ENCODE data around the gene HTR3E.
"Not testable (repeated sequence)": the region's sequence is repeated elsewhere in the genome, so short reads cannot be mapped to it uniquely, and the experiment has no call there.

The HTR3E gene

GRCh38 chr3:184110316-184110725, 13.5 kb downstream of the HTR3E start:
- DNase-seq (ENCODE audit: low read depth in 2 of 2) = no peak

DNA sequence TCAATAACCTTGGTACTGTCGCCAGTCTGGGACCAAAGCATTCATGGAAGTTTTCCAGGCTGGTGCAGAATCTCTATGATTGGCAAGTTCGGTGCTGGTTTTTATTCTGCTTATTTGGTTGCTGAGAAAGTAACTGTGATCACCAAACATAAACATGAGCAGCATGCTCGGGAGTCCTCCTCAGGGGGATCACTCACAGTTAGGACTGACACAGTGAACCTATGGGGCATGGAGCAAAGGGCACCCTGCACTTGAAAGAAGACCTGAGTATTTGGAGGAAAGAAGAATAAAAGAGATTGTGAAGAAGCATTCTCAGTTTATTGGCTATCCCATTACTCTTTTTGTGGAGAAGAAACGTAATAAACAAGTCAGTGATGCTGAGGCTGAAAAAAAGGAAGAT, 19.2 kb downstream of the HTR3E start:
- no peak for DNase-seq (ENCODE audit: low read depth in 2 of 2)

- no peak for DNase-seq (ENCODE audit: low read depth in 2 of 2)
Observed at GRCh38 chr3:184117636-184118035, 20.8 kb downstream of the HTR3E start.

DNA sequence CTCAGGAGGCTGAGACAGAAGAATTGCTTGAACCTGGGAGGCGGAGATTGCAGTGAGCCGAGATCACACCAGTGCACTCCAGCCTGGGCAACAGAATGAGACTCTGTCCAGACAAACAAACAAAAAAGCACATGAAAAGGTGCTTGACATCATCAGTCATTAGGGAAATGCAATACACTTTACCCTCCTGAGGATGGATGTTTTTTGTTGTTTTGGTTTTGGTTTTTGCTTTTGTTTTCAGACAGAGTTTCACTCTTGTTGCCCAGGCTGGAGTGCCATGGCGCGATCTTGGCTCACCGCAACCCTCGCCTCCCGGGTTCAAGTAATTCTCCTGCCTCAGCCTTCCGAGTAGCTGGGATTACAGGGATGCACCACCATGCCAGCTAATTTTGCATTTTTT, 24.2 kb downstream of the HTR3E start:
- not testable (repeated sequence) for DNase-seq (ENCODE audit: low read depth in 2 of 2)

DNA sequence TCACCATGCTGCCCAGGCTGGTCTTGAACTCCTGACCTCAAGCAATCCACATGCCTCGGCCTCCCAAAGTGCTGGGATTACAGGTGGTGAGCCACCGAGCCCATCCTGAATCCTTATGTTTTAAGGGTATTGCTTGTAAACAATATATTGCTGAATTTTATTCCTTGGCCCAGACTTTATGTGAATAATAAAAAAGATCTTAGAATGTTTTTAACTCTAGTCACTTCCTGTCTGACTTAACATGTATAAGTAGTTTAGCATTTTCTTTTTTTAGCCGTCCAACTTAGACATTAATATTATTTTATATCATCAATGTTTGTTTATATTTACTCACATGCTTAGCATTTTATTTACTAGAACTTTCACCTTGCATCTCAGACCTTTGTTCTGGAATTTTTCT, 29.1 kb downstream of the HTR3E start:
- DNase-seq (ENCODE audit: low read depth in 2 of 2) = no peak

GRCh38 chr3:184129012-184129411, 32.1 kb downstream of the HTR3E start:
- DNase-seq (ENCODE audit: low read depth in 2 of 2) = no peak

GRCh38 chr3:184132945-184133344, 36.1 kb downstream of the HTR3E start:
- no peak for DNase-seq (ENCODE audit: low read depth in 2 of 2)

GRCh38 chr3:184133840-184134745, 37.2 kb downstream of the HTR3E start:
- peak; percentile 56 to 63 for DNase-seq (ENCODE audit: low read depth in 2 of 2)

DNA sequence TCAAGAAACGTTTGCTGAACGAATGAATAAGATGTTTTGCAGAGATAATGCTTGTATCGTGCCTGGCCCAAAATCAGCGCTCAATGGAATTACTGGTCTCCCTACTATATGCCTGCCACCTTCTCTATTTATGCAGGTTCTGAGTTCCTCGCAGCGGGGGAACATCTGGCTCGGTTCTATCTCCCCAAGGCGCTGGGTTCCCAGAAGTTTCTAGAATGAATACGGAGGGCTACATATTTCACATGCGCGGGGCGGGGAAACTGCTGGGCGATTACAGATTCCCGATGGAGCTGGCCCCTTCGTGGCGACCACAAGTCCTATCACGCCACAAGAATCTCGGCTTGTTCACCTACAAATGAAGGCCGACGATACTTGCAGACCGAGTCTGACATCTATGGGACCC, 37.9 kb downstream of the HTR3E start:
- no peak for DNase-seq (ENCODE audit: low read depth in 2 of 2)

GRCh38 chr3:184135149-184135910, 38.5 kb downstream of the HTR3E start, which contains the start of gene EIF2B5:
TSS of gene EIF2B5 (plus strand) at chr3:184135358. CDS start at chr3:184135386, 28 bp downstream.
- DNase-seq (ENCODE audit: low read depth in 2 of 2) = peak; percentile 86 to 88

GRCh38 chr3:184135911-184136260, 39.0 kb downstream of the HTR3E start:
- no peak for DNase-seq (ENCODE audit: low read depth in 2 of 2)

- no peak for DNase-seq (ENCODE audit: low read depth in 2 of 2)
Observed at GRCh38 chr3:184140436-184140835, 43.6 kb downstream of the HTR3E start.

- no peak for DNase-seq (ENCODE audit: low read depth in 2 of 2)
Observed at GRCh38 chr3:184142199-184142598, 45.3 kb downstream of the HTR3E start.

GRCh38 chr3:184143327-184143726, 46.5 kb downstream of the HTR3E start:
- no peak for DNase-seq (ENCODE audit: low read depth in 2 of 2)

- no peak for DNase-seq (ENCODE audit: low read depth in 2 of 2)
Observed at GRCh38 chr3:184144505-184144904, 47.6 kb downstream of the HTR3E start.

DNA sequence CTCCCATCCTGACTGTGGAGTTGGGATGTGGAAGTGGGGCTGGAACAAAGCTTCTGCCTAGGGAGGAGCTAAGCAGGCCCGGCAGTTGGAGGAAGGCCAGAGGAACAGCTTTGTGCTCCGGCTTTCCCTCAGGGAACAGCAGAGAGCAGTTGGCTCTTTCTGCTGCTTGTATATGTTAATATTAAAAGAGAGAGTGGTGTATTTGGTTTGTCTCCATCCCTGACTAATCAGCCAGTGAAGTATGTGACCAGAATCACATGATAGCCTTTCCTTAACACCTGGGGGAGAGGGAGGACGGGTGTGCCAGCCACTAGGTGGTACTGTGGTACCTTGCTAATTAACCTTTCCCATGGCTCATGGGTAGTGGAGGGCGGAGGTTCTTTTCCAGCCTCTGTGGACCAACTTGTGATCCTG, 48.3 kb downstream of the HTR3E start:
- no peak for DNase-seq (ENCODE audit: low read depth in 2 of 2)

- no peak for DNase-seq (ENCODE audit: low read depth in 2 of 2)
Observed at GRCh38 chr3:184145751-184146270, 48.9 kb downstream of the HTR3E start.

DNA sequence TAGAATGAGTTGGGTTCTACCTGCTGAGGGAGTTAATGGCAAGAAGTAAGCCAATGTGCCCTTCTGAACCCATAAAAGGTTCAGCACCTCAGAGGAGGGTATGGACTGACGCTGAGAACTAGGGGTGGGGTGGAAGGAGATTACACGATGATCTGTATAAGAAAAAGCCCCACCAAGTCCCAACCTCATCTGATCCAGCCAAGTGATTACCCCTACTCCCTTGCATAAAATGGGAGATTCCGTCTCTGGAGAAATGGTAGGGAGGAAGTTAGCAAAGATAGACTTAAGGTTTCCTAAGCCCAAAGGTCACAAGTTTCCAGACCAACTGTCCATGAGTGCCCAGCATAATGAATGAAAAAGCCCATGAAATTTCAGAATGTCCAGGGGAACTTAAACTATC, 51.2 kb downstream of the HTR3E start:
- DNase-seq (ENCODE audit: low read depth in 2 of 2) = no peak

DNA sequence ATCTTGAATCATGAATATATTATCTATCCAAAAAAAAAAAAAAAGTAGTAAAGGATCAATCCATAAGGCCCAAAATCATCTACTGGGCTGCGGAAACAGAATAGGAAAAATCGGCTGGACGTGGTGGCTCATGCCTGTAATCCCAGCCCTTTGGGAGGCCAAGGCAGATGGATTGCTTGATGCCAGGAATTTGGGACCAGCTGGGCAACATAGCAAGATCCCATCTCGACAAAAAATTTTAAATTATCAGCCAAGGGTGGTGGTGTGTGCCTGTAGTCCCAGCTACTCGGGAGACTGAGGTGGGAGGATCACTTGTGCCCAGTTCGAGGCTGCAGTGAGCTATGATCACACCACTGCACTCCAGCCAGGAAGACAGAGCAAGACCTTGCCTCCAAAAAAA, 52.3 kb downstream of the HTR3E start:
- no peak for DNase-seq (ENCODE audit: low read depth in 2 of 2)

DNA sequence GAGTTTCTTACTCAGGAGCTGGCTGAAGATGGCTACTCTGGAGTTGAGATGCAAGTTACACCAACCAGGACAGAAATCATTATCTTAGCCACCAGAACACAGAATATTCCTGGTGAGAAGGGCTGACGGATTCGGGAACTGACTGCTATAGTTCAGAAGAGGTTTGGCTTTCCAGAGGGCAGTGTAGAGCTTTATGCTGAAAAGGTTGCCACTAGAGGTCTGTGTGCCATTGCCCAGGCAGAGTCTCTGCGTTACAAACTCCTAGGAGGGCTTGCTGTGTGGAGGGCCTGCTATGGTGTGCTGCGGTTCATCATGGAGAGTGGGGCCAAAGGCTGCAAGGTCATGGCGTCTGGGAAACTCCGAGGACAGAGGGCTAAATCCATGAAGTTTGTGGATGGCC, 52.9 kb downstream of the HTR3E start:
- DNase-seq (ENCODE audit: low read depth in 2 of 2) = not testable (repeated sequence)

- DNase-seq (ENCODE audit: low read depth in 2 of 2) = no peak
Observed at GRCh38 chr3:184154885-184155643, 58.2 kb downstream of the HTR3E start, which contains the start of gene DVL3. TSS of gene DVL3 (plus strand) at chr3:184155377. CDS start at chr3:184155636, 259 bp downstream.
